Thymus (tissue), 14 donors: Measurements from ENCODE around the gene CSNK2A3. TPM values are rescaled to one million over a fixed set of nuclear protein-coding genes. Genes with fewer than 3 reads are reported as not detected.
A peak's percentile ranks its signal among the peaks of the same experiment; 100 is the strongest.
"Not testable (repeated sequence)": the region's sequence is repeated elsewhere in the genome, so short reads cannot be mapped to it uniquely, and the experiment has no call there.

Experiments used
- DNase-seq, 9 donors: peaks; one replicate each; pipeline ENCODE4 v3.0.0-alpha.2; 2013; ENCODE audit warnings: low spot score in 9 of 9, low read depth in 6 of 9, missing footprints in 1 of 9
- H3K27ac ChIP-seq, 2 donors: one replicate each; pipeline ENCODE4 v1.5.1; 2013; ENCODE audit warnings: control low read depth in 1 of 2, low read depth in 1 of 2, low read length in 1 of 2, mild to moderate bottlenecking in 1 of 2, moderate library complexity in 1 of 2
- H3K27me3 ChIP-seq, 2 donors: one replicate each; pipeline ENCODE4 v1.5.1; 2013; ENCODE audit warnings: low read length in 1 of 2; ENCODE audit not compliant: control insufficient read depth in 2 of 2, insufficient read depth in 1 of 2
- H3K36me3 ChIP-seq, 2 donors: one replicate each; pipeline ENCODE4 v1.5.1; 2013; ENCODE audit warnings: low read length in 1 of 2, mild to moderate bottlenecking in 1 of 2, moderate library complexity in 1 of 2; ENCODE audit not compliant: control insufficient read depth in 2 of 2, insufficient read depth in 2 of 2
- H3K4me1 ChIP-seq, 2 donors: one replicate each; pipeline ENCODE4 v1.5.1; 2013; ENCODE audit warnings: low read length in 2 of 2; ENCODE audit not compliant: control insufficient read depth in 2 of 2, insufficient read depth in 2 of 2
- H3K4me3 ChIP-seq, 2 donors: one replicate each; pipeline ENCODE4 v1.5.1; 2013; ENCODE audit warnings: low read length in 2 of 2, control low read depth in 1 of 2, mild to moderate bottlenecking in 1 of 2
- H3K9me3 ChIP-seq, 2 donors: one replicate each; pipeline ENCODE4 v1.5.1; 2013; ENCODE audit warnings: low read length in 1 of 2, mild to moderate bottlenecking in 1 of 2; ENCODE audit not compliant: control insufficient read depth in 2 of 2, insufficient read depth in 1 of 2
- WGBS: extraction: QIAGEN DNeasy Blood & Tissue Kit; methylation state at CpG from one replicate; pipeline ENCODE4 v1.1.7; 2013; 5-methylcytosine and 5-hydroxymethylcytosine counted together
- long read RNA-seq, 10 donors: transcript quantifications; one replicate each; lab custom pipeline, GENCODE V29; 2026
- polyA plus RNA-seq: library from polyadenylated mRNA; stranded (reverse); fragments of 200-250 nt; gene quantifications from one replicate; pipeline ENCODE4 v1.2.3, GENCODE V29; 2013
- total RNA-seq: library from RNA; stranded (reverse); fragments of 120-200 nt; gene quantifications from one replicate; pipeline ENCODE4 v1.2.4, GENCODE V29; 2013
- donor health status: healthy.

Gene CSNK2A3
- total RNA-seq (1.5 TPM), polyA plus RNA-seq (0.14 TPM)
- long read RNA-seq, donor 1: 0 reads
- long read RNA-seq, donor 2: 0 reads
- long read RNA-seq, donor 3, partial matches to known transcripts: 0 of 1 reads
- long read RNA-seq, donor 3, other reads (novel, unspliced or antisense): 0 of 1 reads
- long read RNA-seq, donor 4: 0 reads
- long read RNA-seq, donor 5, partial matches to known transcripts: 0 of 4 reads
- long read RNA-seq, donor 5, other reads (novel, unspliced or antisense): 0 of 4 reads
- long read RNA-seq, donor 6, partial matches to known transcripts: 0 of 2 reads
- long read RNA-seq, donor 6, other reads (novel, unspliced or antisense): 0 of 2 reads
- long read RNA-seq, donor 7, partial matches to known transcripts: 0 of 2 reads
- long read RNA-seq, donor 7, other reads (novel, unspliced or antisense): 0 of 2 reads
- long read RNA-seq, donor 8: 0 reads
- long read RNA-seq, donor 9, partial matches to known transcripts: 0 of 2 reads
- long read RNA-seq, donor 9, other reads (novel, unspliced or antisense): 0 of 2 reads
- long read RNA-seq, donor 10, partial matches to known transcripts: 0 of 1 reads
- long read RNA-seq, donor 10, other reads (novel, unspliced or antisense): 0 of 1 reads

DNA sequence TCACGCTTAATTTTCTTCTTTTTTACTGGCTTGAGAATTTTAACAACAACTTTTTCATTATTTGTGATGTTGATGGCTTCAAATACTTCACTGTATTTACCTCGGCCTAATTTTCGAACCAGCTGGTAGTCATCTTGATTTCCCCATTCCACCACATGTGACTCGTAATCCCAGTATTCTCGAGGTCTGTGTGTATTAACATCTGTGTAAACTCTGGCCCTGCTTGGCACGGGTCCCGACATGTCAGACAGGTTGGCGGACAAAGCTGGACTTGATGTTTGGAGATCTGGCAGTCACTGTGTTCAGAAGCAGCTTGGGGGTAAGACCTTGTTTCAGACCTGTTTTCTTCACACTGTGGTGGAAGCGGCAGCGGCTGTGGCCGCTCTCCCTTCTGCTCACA, at the start of gene CSNK2A3:
Gene CSNK2A3 (minus strand): TSS at position 373 of the 400 bp plus-strand sequence. CDS start 131 bp downstream, at position 242.
- not testable (repeated sequence) for H3K27ac ChIP-seq, H3K27me3 ChIP-seq, H3K9me3 ChIP-seq, H3K36me3 ChIP-seq, DNase-seq, H3K4me1 ChIP-seq, H3K4me3 ChIP-seq
- 94% methylated on average over 11 of the region's 11 CpGs for WGBS

DNA sequence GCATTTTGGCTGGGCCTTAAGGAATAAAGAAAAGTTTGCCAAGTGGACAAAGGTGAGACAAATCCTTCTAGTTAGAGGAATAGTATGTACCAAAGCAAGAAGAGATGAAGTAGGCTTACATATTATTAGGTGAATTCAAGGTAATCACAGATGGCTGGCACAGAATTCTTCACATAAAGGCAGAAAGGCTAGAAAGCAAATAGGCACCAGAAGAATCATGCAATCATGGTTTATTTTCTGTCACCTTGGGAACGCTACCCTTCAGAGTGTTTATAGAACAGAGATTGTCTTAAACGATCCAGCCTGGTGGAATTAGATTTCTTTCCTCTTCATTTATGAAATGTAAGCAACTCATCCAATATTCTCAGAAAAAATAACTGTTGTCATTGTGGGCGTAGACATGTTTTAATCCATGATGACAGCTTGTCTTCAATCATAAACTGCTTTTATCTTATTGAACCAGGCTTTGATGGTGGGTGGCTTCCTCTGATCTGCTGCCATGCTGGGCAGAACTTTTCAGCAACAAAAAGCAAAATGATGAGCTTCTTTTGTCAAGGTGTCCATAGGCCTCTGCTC, 49.0 kb upstream of the CSNK2A3 start:
- Histone ChIP-seq H3K4me1 (no peaks in the 10 kb centered on the region), H3K9me3 (no peaks in the 10 kb centered on the region), H3K36me3 (no peaks in the 10 kb centered on the region), H3K27me3 (no peaks in the 10 kb centered on the region), H3K4me3 (no peak overlapping the region), H3K27ac (no peak overlapping the region)
- WGBS: 91% methylated on average over 3 of the region's 3 CpGs
- no peak for DNase-seq

DNA sequence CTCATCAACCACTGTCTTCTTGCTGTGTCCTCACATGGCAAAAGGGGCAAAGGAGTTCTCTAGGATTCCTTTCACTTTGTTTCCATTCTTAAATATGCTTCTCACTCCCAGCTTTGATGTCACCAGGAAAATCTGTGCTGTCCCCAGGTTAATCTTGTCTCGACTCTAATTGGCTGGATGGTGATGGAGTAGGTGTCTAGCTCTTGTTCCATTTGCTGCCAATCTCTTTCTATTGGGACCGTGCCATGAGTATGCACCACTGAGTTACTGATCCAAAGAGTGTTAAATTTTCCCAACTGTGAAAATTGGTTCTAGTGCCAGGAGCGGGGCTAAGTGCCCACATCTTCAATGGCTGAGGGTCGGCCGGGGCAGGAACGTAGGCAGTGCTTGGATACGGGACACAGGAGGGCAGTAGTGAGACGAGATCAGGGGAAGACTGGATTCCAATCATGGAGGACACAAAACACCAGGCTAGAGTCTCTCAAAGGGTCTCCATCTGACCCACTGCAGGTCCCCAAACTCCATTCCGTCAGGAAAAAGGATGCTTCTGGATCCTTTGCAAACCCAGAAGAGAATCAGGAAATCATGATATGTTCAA, 47.7 kb upstream of the CSNK2A3 start:
- no peaks in the 10 kb centered on the region for H3K4me1 ChIP-seq
- no peaks in the 10 kb centered on the region for H3K9me3 ChIP-seq
- DNase-seq: peak in 1 of 9 donors; percentile 8
- 84% methylated on average over 9 of the region's 9 CpGs for WGBS
- H3K27ac ChIP-seq: no peak overlapping the region
- no peaks in the 10 kb centered on the region for H3K36me3 ChIP-seq
- no peak overlapping the region for H3K4me3 ChIP-seq
- no peaks in the 10 kb centered on the region for H3K27me3 ChIP-seq

DNA sequence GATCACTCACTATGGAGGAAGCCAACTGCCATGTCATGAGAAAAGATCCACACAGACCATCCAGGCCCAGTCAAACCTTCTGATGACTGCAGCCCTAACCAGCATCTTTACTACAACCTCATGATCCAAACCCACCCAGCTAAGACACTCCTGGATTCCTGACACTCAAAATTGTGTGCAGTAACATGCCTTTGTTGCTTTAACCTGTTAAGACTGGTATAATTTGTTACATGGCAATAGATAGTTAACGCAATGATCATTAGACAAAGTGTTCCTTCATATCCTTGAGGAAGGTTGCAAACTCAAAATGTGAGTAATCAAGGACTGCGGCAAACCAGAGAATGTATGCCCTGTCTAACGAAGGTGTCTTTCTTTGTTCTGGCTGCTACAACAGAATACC, 47.1 kb upstream of the CSNK2A3 start:
- Histone ChIP-seq H3K27me3 (no peaks in the 10 kb centered on the region), H3K4me1 (no peaks in the 10 kb centered on the region), H3K4me3 (no peak overlapping the region), H3K27ac (no peak overlapping the region), H3K36me3 (no peaks in the 10 kb centered on the region), H3K9me3 (no peaks in the 10 kb centered on the region)
- DNase-seq: no peak
- 94% methylated on average over 3 of the region's 3 CpGs for WGBS

DNA sequence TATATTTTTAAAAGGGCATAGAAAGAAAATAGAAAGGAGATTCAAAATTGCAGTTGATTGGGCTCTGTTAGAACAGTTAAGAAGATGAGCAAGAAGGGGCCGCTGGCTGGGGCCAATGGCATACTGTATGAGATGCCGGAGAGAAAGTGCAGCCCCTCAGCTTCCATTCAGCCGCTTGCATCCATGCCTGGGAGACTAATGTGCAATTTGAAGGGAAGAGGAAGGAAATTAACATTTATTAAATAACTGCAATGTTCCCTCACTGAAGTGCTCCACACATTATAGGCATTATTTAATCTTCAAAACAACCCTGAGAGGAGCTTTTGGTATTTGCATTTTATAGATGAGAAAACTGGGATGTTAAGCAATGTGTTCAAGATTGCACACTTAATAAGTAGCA, 44.7 kb upstream of the CSNK2A3 start:
- H3K27ac ChIP-seq: no peak overlapping the region
- 97% methylated on average over 3 of the region's 3 CpGs for WGBS
- no peak overlapping the region for H3K4me3 ChIP-seq
- H3K9me3 ChIP-seq: no peaks in the 10 kb centered on the region
- H3K4me1 ChIP-seq: no peaks in the 10 kb centered on the region
- no peak for DNase-seq
- no peaks in the 10 kb centered on the region for H3K36me3 ChIP-seq
- no peaks in the 10 kb centered on the region for H3K27me3 ChIP-seq

DNA sequence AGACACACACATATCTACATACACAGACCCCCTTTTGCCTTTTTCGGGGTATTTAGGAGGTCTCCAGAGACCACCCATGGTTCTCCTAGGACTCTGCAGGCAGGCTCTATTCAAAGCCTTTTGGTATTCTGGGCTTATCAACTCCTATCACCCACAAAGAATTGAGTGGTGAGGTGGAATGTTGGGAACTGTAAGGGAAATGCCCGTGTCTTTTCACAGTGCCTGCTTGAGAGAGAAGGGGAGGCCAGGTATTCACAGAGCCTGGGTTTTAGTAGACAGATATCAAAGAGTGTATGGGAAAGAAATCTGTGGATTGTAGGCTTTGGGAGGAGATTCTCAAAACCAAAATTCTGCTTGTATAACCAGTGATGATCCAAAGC, 44.0 kb upstream of the CSNK2A3 start:
- DNase-seq: no peak
- Histone ChIP-seq H3K4me3 (no peak overlapping the region), H3K27me3 (no peaks in the 10 kb centered on the region), H3K27ac (no peak overlapping the region), H3K36me3 (no peaks in the 10 kb centered on the region), H3K9me3 (no peaks in the 10 kb centered on the region), H3K4me1 (no peaks in the 10 kb centered on the region)
- 93% methylated on average over 2 of the region's 2 CpGs for WGBS

DNA sequence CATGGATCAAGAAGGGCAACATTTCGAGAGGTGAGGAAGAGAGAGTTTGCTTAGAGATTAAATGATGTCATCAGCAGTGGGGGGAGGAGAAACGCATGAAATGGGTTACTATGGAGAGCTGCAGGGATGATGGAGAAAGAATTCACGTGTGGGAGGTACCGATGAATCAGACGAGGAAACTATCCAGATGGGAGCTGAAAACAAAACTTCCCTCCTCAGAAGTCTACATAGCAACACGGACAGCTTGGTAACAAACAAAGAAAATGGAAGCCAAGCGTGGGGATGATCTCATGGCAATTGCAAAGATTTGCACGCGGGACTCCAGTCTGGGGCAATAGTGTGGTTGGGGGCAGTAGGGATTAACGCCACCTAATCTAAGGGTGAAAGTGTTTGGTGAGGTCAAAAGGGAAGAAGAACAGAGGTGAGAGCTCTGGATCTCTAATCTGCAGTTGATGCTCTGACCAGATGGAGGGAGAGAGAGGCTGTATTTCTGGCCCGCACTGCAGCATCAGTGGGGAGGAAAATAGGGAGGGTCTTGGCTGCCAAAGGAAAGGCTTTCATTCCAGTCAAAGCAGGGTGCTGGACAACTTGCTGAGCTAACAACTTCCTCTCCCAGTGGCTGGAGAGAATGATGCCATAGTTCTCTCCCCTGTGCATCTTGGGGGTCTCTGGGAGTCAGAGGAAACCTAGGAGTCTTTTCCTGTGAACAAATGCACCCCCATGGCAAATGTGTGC, 43.4 kb upstream of the CSNK2A3 start:
- no peak for DNase-seq

DNA sequence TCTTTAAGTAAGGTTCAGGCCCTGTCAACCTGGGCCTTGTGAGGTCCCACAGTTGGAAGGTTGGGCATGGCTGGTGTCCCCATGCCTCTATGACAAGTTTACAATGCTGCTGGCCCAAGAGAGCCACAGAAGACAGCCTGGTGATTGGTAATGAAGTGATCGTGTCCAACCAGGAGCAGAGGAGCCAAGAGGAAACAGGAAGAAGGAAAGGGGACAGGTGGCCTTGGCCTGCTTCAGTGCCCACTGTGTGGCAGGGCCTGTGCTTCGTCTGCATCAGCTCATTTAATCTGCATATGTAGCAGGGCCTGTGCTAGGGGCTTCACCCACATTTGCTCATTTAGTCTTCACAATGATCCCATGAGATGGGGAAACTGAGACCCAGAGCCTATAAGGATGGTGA, 42.1 kb upstream of the CSNK2A3 start:
- no peak for DNase-seq
- no peaks in the 10 kb centered on the region for H3K4me1 ChIP-seq
- H3K9me3 ChIP-seq: no peaks in the 10 kb centered on the region
- no peak overlapping the region for H3K4me3 ChIP-seq
- no peaks in the 10 kb centered on the region for H3K36me3 ChIP-seq
- H3K27ac ChIP-seq: no peak overlapping the region
- 94% methylated on average over 2 of the region's 2 CpGs for WGBS
- no peaks in the 10 kb centered on the region for H3K27me3 ChIP-seq

More for the DNA sequence above, 43.4 kb upstream of the CSNK2A3 start:
- no peak overlapping the region for H3K4me3 ChIP-seq
- H3K4me1 ChIP-seq: no peaks in the 10 kb centered on the region
- 81% methylated on average over 11 of the region's 11 CpGs for WGBS
- no peaks in the 10 kb centered on the region for H3K27me3 ChIP-seq
- H3K27ac ChIP-seq: no peak overlapping the region
- no peaks in the 10 kb centered on the region for H3K9me3 ChIP-seq
- no peaks in the 10 kb centered on the region for H3K36me3 ChIP-seq
